ENCODE measurements around the gene CCDC88A.

GRCh38 chr2:55431982-55432627, 12.4 kb upstream of the CCDC88A start:
- TF ChIP-seq CTCF (IDR thresholded peaks at IDR 0.05; ENCODE audit: poor library complexity), result peak; percentile 64
- TF ChIP-seq EZH2 (IDR thresholded peaks at IDR 0.05; ENCODE audit: borderline replicate concordance), result no peak

Measured in hepatocyte (in vitro differentiated cells).